ENCODE measurements around the gene BIN1.
"Not testable (repeated sequence)": the region's sequence is repeated elsewhere in the genome, so short reads cannot be mapped to it uniquely, and the experiment has no call there.

BIN1 gene

GRCh38 chr2:127134833-127135830 is 28.2 kb upstream of the BIN1 start:
- no peak for DNase-seq (ENCODE audit: low read depth in 2 of 2)

GRCh38 chr2:127134235-127134634 is 27.3 kb upstream of the BIN1 start:
- DNase-seq (ENCODE audit: low read depth in 2 of 2), result no peak

GRCh38 chr2:127133793-127134192 is 26.8 kb upstream of the BIN1 start:
- no peak for DNase-seq (ENCODE audit: low read depth in 2 of 2)

GRCh38 chr2:127130421-127130820 is 23.5 kb upstream of the BIN1 start:
- no peak for DNase-seq (ENCODE audit: low read depth in 2 of 2)

- DNase-seq (ENCODE audit: low read depth in 2 of 2), result no peak
Measured at GRCh38 chr2:127129937-127130336, 23.0 kb upstream of the BIN1 start.

GRCh38 chr2:127128445-127128904 is 21.5 kb upstream of the BIN1 start:
- DNase-seq (ENCODE audit: low read depth in 2 of 2), result no peak

GRCh38 chr2:127125821-127126220 is 18.9 kb upstream of the BIN1 start:
- no peak for DNase-seq (ENCODE audit: low read depth in 2 of 2)

- no peak for DNase-seq (ENCODE audit: low read depth in 2 of 2)
Measured at GRCh38 chr2:127124426-127124825, 17.5 kb upstream of the BIN1 start.

GRCh38 chr2:127122361-127123027 is 15.5 kb upstream of the BIN1 start:
- no peak for DNase-seq (ENCODE audit: low read depth in 2 of 2)

GRCh38 chr2:127121776-127122176 is 14.8 kb upstream of the BIN1 start:
- DNase-seq (ENCODE audit: low read depth in 2 of 2), result no peak

- DNase-seq (ENCODE audit: low read depth in 2 of 2), result no peak
Measured at GRCh38 chr2:127121353-127121752, 14.4 kb upstream of the BIN1 start.

- DNase-seq (ENCODE audit: low read depth in 2 of 2), result not testable (repeated sequence)
Measured at GRCh38 chr2:127120408-127120807, 13.5 kb upstream of the BIN1 start.

GRCh38 chr2:127118467-127118866 is 11.5 kb upstream of the BIN1 start:
- DNase-seq (ENCODE audit: low read depth in 2 of 2), result no peak

GRCh38 chr2:127118038-127118437 is 11.1 kb upstream of the BIN1 start:
- no peak for DNase-seq (ENCODE audit: low read depth in 2 of 2)

GRCh38 chr2:127117603-127118002 is 10.6 kb upstream of the BIN1 start:
- no peak for DNase-seq (ENCODE audit: low read depth in 2 of 2)

- no peak for DNase-seq (ENCODE audit: low read depth in 2 of 2)
Measured at GRCh38 chr2:127115471-127116199, 8.7 kb upstream of the BIN1 start.

- no peak for DNase-seq (ENCODE audit: low read depth in 2 of 2)
Measured at GRCh38 chr2:127110985-127111384, 4.0 kb upstream of the BIN1 start.

- no peak for DNase-seq (ENCODE audit: low read depth in 2 of 2)
Measured at GRCh38 chr2:127108090-127108523, 1.2 kb upstream of the BIN1 start.

GRCh38 chr2:127107622-127107999 is 657 bp upstream of the BIN1 start:
- DNase-seq (ENCODE audit: low read depth in 2 of 2), result no peak

GRCh38 chr2:127106457-127106990 is 430 bp downstream of the BIN1 start:
- no peak for DNase-seq (ENCODE audit: low read depth in 2 of 2)

- no peak for DNase-seq (ENCODE audit: low read depth in 2 of 2)
Measured at GRCh38 chr2:127105656-127106456, 1.1 kb downstream of the BIN1 start.

Measured in stimulated activated CD4-positive, alpha-beta T cell treated with anti-CD3 and anti-CD28 coated beads, Interleukin-4, amount 100 ng/mL, for 48 hours (primary cell).